Mucosa of descending colon (tissue), 3 donors: ENCODE results near the gene IRS2. TPM values are rescaled to one million over a fixed set of nuclear protein-coding genes. Genes with fewer than 3 reads are reported as not detected.

Experiments used
- ATAC-seq: fragments of 200-7000 bp; cut with Tn5 transposase; one replicate; pipeline ENCODE4 v1.9.1; 2020; ENCODE audit warnings: mild to moderate bottlenecking, moderate library complexity
- DNase-seq, 3 donors: peaks; one replicate each; pipeline ENCODE4 v3.0.0-alpha.2; 2020
- H3K36me3 ChIP-seq: fragments of 200-600 bp; one replicate; pipeline ENCODE4 v1.8.0; 2021; ENCODE audit warnings: low read depth, mild to moderate bottlenecking
- H3K4me1 ChIP-seq: fragments of 200-600 bp; one replicate; pipeline ENCODE4 v1.8.0; 2021; ENCODE audit warnings: low read depth, mild to moderate bottlenecking
- H3K4me3 ChIP-seq: fragments of 200-600 bp; one replicate; pipeline ENCODE4 v1.8.0; 2021; ENCODE audit warnings: mild to moderate bottlenecking
- H3K9me3 ChIP-seq: fragments of 200-600 bp; one replicate; pipeline ENCODE4 v1.8.0; 2021; ENCODE audit warnings: mild to moderate bottlenecking
- intact Hi-C, 2 donors: fragments of 100-400 bp; cut with DNase I in 1 of 2; cut with micrococcal nuclease in 1 of 2; formaldehyde crosslinking; loops; one replicate each; pipeline versions ENCODE4 v1.11.0 to v1.11.1; 2022; cut with DNase I, micrococcal nuclease
- total RNA-seq, 3 donors: library from RNA; stranded (reverse); fragmentation: NEBNext Ultra II Directional in 2 of 3; extraction: Animal tissue kit (Norgen Biotek cat#: 25700) in 2 of 3; gene quantifications; one replicate each; pipeline versions ENCODE4 v1.2.1 to v1.2.4, GENCODE V29; 2021 to 2023
- TF ChIP-seq, protein P1 (sequence below): fragments of 200-600 bp; IDR thresholded peaks from one replicate; pipeline ENCODE4 v1.8.0; 2022; ENCODE audit warnings: antibody characterized with exemption, mild to moderate bottlenecking
- donor health status: DM: no; HTN: no; CAD: no; lungs with moderate emphysema.
- donor health status: DM: no; HTN: no; CAD: no.
- donor health status: DM: no; HTN: yes; CAD: no.

IRS2 gene
- total RNA-seq, 3 donors from 2014 or later = 14.0 to 31.4 (median 23.7) TPM

GRCh38 chr13:109776575-109776974 lies 9.8 kb downstream of the IRS2 start:
- no peak overlapping the region for H3K4me3 ChIP-seq
- TF ChIP-seq, protein P1, sequence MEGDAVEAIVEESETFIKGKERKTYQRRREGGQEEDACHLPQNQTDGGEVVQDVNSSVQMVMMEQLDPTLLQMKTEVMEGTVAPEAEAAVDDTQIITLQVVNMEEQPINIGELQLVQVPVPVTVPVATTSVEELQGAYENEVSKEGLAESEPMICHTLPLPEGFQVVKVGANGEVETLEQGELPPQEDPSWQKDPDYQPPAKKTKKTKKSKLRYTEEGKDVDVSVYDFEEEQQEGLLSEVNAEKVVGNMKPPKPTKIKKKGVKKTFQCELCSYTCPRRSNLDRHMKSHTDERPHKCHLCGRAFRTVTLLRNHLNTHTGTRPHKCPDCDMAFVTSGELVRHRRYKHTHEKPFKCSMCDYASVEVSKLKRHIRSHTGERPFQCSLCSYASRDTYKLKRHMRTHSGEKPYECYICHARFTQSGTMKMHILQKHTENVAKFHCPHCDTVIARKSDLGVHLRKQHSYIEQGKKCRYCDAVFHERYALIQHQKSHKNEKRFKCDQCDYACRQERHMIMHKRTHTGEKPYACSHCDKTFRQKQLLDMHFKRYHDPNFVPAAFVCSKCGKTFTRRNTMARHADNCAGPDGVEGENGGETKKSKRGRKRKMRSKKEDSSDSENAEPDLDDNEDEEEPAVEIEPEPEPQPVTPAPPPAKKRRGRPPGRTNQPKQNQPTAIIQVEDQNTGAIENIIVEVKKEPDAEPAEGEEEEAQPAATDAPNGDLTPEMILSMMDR = no peak
- peaks cover 23% of the 10 kb centered on the region for H3K4me1 ChIP-seq
- no peaks in the 10 kb centered on the region for H3K9me3 ChIP-seq
- DNase-seq (no peak), ATAC-seq (no peak)
- intact Hi-C loops = no loop called here
- H3K36me3 ChIP-seq = no peaks in the 10 kb centered on the region

DNA sequence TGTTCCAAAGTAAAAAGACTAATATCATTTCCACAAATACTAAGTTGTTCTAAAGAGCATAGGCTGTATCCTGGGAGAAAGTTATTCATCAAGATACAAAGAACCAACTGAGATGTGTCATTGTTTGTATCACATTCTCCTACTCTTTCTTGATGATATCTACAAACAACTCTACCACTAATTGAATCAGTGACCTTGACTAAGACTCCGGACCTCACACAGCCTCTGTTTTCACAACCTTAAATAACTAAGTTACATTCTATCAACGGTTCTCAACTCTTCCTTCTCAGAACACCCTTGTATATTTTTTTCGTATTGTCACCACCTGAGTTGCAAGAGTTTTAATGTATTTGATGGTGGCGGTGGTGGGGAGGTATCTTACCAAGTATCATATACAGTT lies 12.6 kb downstream of the IRS2 start:
- no peaks in the 10 kb centered on the region for H3K36me3 ChIP-seq
- TF ChIP-seq, protein P1 = no peak
- intact Hi-C loops = no loop called here
- ATAC-seq (no peak), DNase-seq (no peak)
- H3K9me3 ChIP-seq = no peaks in the 10 kb centered on the region
- peaks cover 9% of the 10 kb centered on the region for H3K4me1 ChIP-seq
- H3K4me3 ChIP-seq = no peak overlapping the region

DNA sequence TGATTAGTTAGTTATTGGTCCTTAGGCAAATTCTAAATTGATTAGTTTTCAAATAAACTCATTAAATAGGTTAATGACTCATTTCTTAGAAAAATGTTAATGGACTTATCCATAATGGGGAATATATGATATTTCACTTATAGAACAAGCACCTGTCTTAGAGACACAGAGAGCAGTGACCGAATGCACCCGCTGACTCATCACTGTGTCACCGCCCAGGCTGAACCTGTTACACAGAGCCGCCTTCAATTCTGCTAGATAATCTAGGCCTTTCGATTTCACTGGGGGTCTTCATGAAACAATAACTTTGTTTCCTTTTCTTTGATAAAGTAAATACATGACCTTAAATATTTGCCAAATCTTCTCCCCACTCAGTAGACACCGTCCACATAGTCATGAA lies 13.1 kb downstream of the IRS2 start:
- no peak for DNase-seq
- TF ChIP-seq, protein P1 = no peak
- Histone ChIP-seq H3K9me3 (no peaks in the 10 kb centered on the region), H3K36me3 (no peaks in the 10 kb centered on the region), H3K4me3 (no peak overlapping the region), H3K4me1 (peaks cover 5% of the 10 kb centered on the region)
- intact Hi-C loops = no loop called here
- peak; percentile 40 for ATAC-seq

GRCh38 chr13:109771926-109772325 lies 14.5 kb downstream of the IRS2 start:
- no peaks in the 10 kb centered on the region for H3K36me3 ChIP-seq
- TF ChIP-seq, protein P1 = no peak
- H3K9me3 ChIP-seq = no peaks in the 10 kb centered on the region
- DNase-seq (no peak), ATAC-seq (no peak)
- no peaks in the 10 kb centered on the region for H3K4me1 ChIP-seq
- intact Hi-C loops = no loop called here
- H3K4me3 ChIP-seq = no peak overlapping the region

- intact Hi-C loops = no loop called here
- no peak for DNase-seq
- TF ChIP-seq, protein P1 = no peak
- no peak for ATAC-seq
- Histone ChIP-seq H3K4me1 (no peaks in the 10 kb centered on the region), H3K4me3 (no peak overlapping the region), H3K9me3 (no peaks in the 10 kb centered on the region), H3K36me3 (no peaks in the 10 kb centered on the region)
Measured at GRCh38 chr13:109770436-109770835, 15.9 kb downstream of the IRS2 start.

GRCh38 chr13:109769921-109770320 lies 16.5 kb downstream of the IRS2 start:
- no peak overlapping the region for H3K4me3 ChIP-seq
- intact Hi-C loops = no loop called here
- DNase-seq (no peak), ATAC-seq (no peak)
- TF ChIP-seq, protein P1 = no peak
- no peaks in the 10 kb centered on the region for H3K4me1 ChIP-seq
- no peaks in the 10 kb centered on the region for H3K36me3 ChIP-seq
- no peaks in the 10 kb centered on the region for H3K9me3 ChIP-seq
